Gastrocnemius medialis (tissue), 4 donors: ENCODE data around the gene CCDC85A. TPM values are rescaled to one million over a fixed set of nuclear protein-coding genes. Genes with fewer than 3 reads are reported as not detected.

Experiments
- ATAC-seq, 2 donors: fragments of 150-250 bp; one replicate each; pipeline ENCODE4 v1.9.1; 2016
- DNase-seq, 2 donors: peaks; one replicate each; pipeline ENCODE4 v3.0.0-alpha.2; 2019
- H3K27ac ChIP-seq, 4 donors: fragments of 200-600 bp; sonication (generic); 1 replicate in 1 of 4; 2 replicates in 3 of 4; pipeline ENCODE4 v1.5.1; 2016 to 2018; ENCODE audit warnings: mild to moderate bottlenecking in 2 of 4, moderate library complexity in 1 of 4
- H3K27me3 ChIP-seq, 3 donors: fragments of 200-600 bp; sonication (generic) in 2 of 3; 1 replicate in 1 of 3; 2 replicates in 2 of 3; pipeline versions ENCODE4 v1.5.1 to v1.6.0; 2016 to 2019; ENCODE audit warnings: mild to moderate bottlenecking in 1 of 3, moderate library complexity in 1 of 3
- H3K36me3 ChIP-seq, 2 donors: fragments of 200-600 bp; sonication (generic) in 1 of 2; one replicate each; pipeline ENCODE4 v1.5.1; 2017 to 2018
- H3K4me1 ChIP-seq, 2 donors: fragments of 200-600 bp; sonication (generic) in 1 of 2; one replicate each; pipeline ENCODE4 v1.5.1; 2016 to 2017; ENCODE audit warnings: mild to moderate bottlenecking in 2 of 2
- H3K4me3 ChIP-seq, 4 donors: fragments of 200-600 bp; sonication (generic) in 3 of 4; 1 replicate in 1 of 4; 2 replicates in 3 of 4; pipeline ENCODE4 v1.5.1; 2016 to 2019; ENCODE audit warnings: mild to moderate bottlenecking in 2 of 4
- H3K9me3 ChIP-seq, 3 donors: fragments of 200-600 bp; sonication (generic) in 2 of 3; 1 replicate in 1 of 3; 2 replicates in 2 of 3; pipeline ENCODE4 v1.5.1; 2016 to 2019
- POLR2A ChIP-seq, 2 donors: fragments of 450-650 bp; IDR thresholded peaks; one replicate each; pipeline ENCODE4 v1.6.1; 2017; ENCODE audit warnings: antibody characterized with exemption in 2 of 2, mild to moderate bottlenecking in 2 of 2, moderate library complexity in 2 of 2
- in situ Hi-C, 4 donors: fragments of 200-750 bp; cut with MboI; loops; one replicate each; pipeline versions ENCODE4 v1.15.0 to v1.8.0; 2017; ENCODE audit warnings: low sequenced_read_pairs in 4 of 4
- intact Hi-C: fragments of 100-400 bp; cut with DNase I; formaldehyde crosslinking; loops from one replicate; pipeline ENCODE4 v1.15.1; 2023; ENCODE audit warnings: low total_unique reads
- total RNA-seq, 4 donors: library from RNA; depleted of rRNA; stranded (reverse); fragments of >200 nt; gene quantifications; one replicate each; pipeline versions ENCODE4 v1.1.0 to v1.2.3, GENCODE V29; 2016
- TF ChIP-seq, protein P1 (sequence below), 5 experiments: fragments of 450-650 bp in 3 of 5; fragments of 200-600 bp in 2 of 5; sonication (generic) in 2 of 5; IDR thresholded peaks in 4 of 5; conservative IDR thresholded peaks in 1 of 5; 1 replicate in 4 of 5; 2 replicates in 1 of 5; pipeline ENCODE4 v1.5.1; 2016 to 2019; ENCODE audit warnings: antibody characterized with exemption in 5 of 5, mild to moderate bottlenecking in 3 of 5, moderate library complexity in 3 of 5

CCDC85A gene
- total RNA-seq, 4 donors from 2014 or later: 4.6 to 8.2 (median 6.1) TPM

DNA sequence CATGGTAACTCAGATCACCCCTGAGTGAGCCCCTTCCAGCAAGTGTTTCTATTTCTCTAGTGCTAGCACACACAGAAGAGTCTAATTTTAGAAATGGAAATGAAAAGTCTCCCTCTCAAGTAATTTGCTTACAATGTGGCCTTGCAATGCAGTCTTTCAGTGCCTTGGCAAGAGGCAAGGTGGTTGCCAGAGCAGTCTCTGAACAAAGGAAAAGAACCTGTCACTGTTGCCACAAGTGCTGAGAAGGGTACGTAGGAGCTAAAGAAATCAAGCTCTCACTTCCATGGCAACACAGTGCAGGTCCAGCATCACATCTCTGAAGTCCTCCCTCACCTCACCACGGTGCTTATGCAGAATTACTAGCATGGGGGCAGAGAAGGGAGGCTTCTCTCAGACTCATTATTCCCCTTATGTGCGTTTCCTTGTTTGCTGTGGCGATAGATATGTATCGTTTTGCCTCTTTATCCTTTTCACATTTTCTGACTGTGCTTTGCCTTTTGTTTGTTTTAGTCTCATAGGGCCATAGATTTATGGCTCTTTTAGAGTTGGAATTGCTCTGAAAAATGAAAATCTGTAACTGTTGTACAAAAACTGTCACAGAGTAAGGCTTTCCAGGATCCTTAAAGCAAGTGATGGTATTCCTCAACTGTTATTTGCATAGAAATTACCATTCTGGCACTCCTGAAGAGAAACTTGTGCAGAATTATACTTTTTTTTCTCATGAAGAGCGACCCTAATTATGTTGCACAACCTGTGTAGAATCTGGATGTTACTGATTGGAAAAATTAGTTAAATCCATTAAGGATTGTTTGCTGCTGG is 164.8 kb downstream of the CCDC85A start:
- no peak overlapping the region for H3K4me3 ChIP-seq
- in situ Hi-C loops (no loop called here), intact Hi-C loops (no loop called here)
- H3K4me1 ChIP-seq: no peaks in the 10 kb centered on the region
- ATAC-seq (no peak), DNase-seq (no peak)
- H3K27me3 ChIP-seq: no peaks in the 10 kb centered on the region
- no peaks in the 10 kb centered on the region for H3K9me3 ChIP-seq
- no peak overlapping the region for H3K27ac ChIP-seq
- TF ChIP-seq, protein P1, sequence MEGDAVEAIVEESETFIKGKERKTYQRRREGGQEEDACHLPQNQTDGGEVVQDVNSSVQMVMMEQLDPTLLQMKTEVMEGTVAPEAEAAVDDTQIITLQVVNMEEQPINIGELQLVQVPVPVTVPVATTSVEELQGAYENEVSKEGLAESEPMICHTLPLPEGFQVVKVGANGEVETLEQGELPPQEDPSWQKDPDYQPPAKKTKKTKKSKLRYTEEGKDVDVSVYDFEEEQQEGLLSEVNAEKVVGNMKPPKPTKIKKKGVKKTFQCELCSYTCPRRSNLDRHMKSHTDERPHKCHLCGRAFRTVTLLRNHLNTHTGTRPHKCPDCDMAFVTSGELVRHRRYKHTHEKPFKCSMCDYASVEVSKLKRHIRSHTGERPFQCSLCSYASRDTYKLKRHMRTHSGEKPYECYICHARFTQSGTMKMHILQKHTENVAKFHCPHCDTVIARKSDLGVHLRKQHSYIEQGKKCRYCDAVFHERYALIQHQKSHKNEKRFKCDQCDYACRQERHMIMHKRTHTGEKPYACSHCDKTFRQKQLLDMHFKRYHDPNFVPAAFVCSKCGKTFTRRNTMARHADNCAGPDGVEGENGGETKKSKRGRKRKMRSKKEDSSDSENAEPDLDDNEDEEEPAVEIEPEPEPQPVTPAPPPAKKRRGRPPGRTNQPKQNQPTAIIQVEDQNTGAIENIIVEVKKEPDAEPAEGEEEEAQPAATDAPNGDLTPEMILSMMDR (IDR thresholded peaks at IDR 0.05 in 4 of 5, conservative IDR thresholded peaks at IDR 0.05 in 1 of 5): no peak
- TF ChIP-seq POLR2A (IDR thresholded peaks at IDR 0.05): no peak
- no peaks in the 10 kb centered on the region for H3K36me3 ChIP-seq

DNA sequence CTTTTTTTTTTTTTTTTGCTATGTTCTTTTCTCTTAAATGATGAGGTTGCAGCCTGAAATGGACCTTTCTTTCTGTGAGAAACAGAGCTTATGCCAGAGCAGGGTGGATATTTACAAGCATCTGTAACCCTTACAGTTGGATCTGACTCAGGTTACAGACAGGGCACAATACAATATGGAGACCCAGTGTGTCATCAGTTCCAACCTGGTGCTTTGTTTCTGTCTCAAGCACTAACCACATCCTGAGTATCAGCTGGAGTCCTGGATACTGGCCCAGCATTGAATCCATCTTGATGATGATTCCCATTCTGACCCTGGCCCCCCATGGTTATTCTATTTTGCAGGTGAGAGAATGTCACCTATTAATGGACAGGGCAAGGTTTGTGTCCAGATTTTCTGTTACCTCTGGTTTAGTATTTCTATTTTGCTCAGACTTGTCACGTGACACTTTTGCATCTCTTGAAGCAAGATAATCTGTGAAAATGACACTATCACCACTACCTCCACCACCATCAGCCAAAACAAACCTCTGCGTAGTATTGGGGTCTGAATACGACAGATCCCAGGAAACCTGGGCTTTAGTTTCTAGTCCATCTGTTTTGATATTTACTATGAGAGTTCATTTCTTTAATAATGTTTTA is 174.0 kb downstream of the CCDC85A start:
- TF ChIP-seq, protein P1 (IDR thresholded peaks at IDR 0.05 in 4 of 5, conservative IDR thresholded peaks at IDR 0.05 in 1 of 5): no peak
- TF ChIP-seq POLR2A (IDR thresholded peaks at IDR 0.05): no peak
- no peak overlapping the region for H3K4me3 ChIP-seq
- ATAC-seq (no peak), DNase-seq (no peak)
- no peaks in the 10 kb centered on the region for H3K9me3 ChIP-seq
- intact Hi-C loops: no loop called here
- H3K27ac ChIP-seq: no peak overlapping the region
- H3K4me1 ChIP-seq: no peaks in the 10 kb centered on the region
- H3K36me3 ChIP-seq: no peaks in the 10 kb centered on the region
- in situ Hi-C loops: no loop called here
- H3K27me3 ChIP-seq: no peaks in the 10 kb centered on the region

DNA sequence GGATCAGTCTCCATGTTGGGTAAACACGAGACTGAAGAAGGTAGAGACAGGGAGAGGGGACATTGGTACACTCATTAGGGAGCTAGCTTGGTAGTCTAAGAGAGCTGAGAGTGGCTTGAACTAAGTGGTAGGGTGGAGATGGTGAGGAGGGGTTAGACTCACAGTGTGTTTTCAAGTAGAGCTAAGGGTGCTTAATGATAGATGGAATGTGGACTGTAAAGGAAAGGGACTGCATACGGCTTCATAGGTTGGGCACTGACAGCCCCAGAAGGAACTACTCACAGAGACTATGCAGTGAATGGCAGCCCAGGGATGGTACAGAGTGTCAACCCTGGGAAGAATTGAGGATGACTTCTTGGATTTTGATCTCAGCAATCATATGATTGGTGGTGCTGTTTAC is 178.1 kb downstream of the CCDC85A start:
- in situ Hi-C loops: no loop called here
- Histone ChIP-seq H3K9me3 (no peaks in the 10 kb centered on the region), H3K36me3 (no peaks in the 10 kb centered on the region), H3K27ac (no peak overlapping the region), H3K4me1 (no peaks in the 10 kb centered on the region), H3K27me3 (no peaks in the 10 kb centered on the region), H3K4me3 (no peak overlapping the region)
- intact Hi-C loops: no loop called here
- no peak for TF ChIP-seq POLR2A (IDR thresholded peaks at IDR 0.05)
- TF ChIP-seq, protein P1 (IDR thresholded peaks at IDR 0.05 in 4 of 5, conservative IDR thresholded peaks at IDR 0.05 in 1 of 5): no peak
- no peak for ATAC-seq
- DNase-seq: no peak

DNA sequence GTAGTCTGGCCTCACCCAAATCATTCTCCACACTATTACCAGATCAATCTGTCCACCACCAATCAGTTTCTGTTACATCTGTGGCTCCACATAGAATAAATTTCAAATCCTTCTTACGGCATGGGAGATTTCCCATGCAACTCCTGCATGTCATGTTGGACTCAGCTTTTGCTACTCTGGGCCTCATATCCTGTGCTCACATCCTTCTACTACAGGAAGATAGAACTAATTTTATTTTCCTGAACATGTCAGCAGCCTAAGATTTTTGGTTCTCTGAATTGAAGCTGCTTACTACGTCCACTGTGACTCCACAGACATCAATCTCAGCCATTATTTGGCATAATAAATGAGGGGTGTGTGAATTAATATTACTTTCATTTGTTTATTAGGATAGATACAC is 181.1 kb downstream of the CCDC85A start:
- Histone ChIP-seq H3K36me3 (no peaks in the 10 kb centered on the region), H3K27me3 (no peaks in the 10 kb centered on the region), H3K27ac (no peak overlapping the region), H3K4me3 (no peak overlapping the region), H3K4me1 (no peaks in the 10 kb centered on the region), H3K9me3 (no peaks in the 10 kb centered on the region)
- no peak for ATAC-seq
- TF ChIP-seq, protein P1 (IDR thresholded peaks at IDR 0.05 in 4 of 5, conservative IDR thresholded peaks at IDR 0.05 in 1 of 5): no peak
- TF ChIP-seq POLR2A (IDR thresholded peaks at IDR 0.05): no peak
- no peak for DNase-seq
- in situ Hi-C loops (no loop called here), intact Hi-C loops (no loop called here)
